Hematopoietic multipotent progenitor cell treated with erythropoietin and hydrocortisone succinate and interleukin-3 and kit ligand, for 17 days (in vitro differentiated cells): ENCODE data around the gene CTSW.

ENCODE experiments used
- DNase-seq: peaks from one replicate; pipeline ENCODE4 v3.0.0-alpha.2; 2015; ENCODE audit warnings: low spot score

Gene CTSW

DNA sequence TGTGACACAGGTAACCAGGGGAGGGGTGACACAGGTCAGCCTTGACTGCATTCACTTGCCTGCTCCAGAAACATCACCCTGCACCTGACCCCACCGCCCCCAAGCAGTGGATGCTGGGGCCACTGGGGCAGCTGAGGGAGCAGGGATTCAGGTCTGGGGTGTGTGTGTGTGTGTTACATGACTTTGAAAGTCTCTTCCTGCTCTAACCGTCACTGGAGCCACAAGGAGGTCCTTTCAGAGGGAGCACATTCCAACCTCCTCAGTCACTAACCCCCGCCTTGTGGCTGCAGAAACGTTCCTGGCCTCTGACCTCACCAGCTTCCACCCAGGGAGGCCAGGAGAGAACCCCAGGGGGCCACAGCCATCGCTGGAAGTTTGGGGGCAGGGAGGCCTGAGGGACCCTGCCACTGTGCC is 23.4 kb downstream of the CTSW start:
- no peak for DNase-seq

DNA sequence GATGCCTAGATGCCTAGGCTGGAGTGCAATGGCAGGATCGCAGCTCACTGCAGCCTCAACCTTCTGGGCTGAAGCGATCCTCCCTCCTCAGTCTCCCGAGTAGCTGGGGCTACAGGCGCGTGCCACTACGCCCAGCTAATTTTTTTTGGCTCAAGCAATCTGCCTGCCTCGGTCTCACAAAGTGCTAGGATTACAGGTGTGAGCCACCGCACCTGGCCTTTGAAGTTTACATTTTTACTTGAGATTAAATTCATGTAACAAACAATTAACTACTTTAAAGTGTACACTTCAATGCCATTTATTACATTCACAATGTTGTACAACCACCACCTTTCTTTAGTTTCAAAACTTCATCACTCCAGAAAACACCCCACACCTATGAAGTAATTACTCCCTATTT is 24.1 kb downstream of the CTSW start:
- DNase-seq = no peak

GRCh38 chr11:65906602-65907001 is 27.0 kb downstream of the CTSW start:
- DNase-seq = peak; percentile 78

- DNase-seq = no peak
Measured at GRCh38 chr11:65907878-65908277, 28.2 kb downstream of the CTSW start.

DNA sequence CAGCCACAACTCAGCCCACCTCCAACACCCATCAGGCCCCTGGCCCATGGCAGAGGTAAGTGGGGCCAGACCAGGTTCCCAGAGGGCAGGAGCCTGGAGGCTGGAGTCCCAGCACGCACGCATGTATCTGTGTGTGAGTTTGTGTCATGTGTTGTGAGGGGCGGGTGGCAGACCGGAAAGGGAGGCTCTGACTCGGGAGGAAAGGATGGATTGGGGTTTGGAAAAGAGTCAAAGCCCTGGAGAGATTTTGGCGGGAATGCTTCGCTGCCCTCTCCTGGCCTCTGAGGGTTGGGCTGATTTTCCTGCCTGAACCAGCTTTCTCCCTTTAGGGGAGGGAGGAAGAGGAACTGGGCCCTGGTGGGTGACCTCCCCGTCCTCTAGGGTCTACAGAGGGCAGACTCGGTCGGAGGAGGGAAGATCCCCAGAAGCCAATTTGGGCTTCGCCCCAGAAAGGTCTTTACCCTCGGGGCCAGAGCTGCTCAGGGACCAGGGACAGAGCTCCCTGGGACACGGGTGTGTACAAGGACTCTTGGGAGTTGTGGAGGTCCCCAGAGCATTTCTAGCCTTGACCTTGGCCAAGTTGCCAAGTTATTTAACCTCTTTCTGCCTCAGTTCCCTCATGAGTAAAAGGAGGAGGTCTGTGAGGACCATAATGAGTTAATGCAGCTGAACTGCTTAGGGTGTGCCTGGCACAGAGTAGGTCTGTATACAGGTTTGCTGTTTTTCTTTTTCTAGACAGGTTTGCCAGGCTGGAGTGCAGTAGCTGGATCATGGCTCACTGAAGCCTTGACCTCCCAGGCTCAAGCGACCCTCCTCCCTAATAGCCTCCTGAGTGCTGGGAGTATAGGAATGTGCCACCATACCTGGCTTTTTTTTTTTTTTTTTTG is 32.3 kb downstream of the CTSW start:
- no peak for DNase-seq

DNA sequence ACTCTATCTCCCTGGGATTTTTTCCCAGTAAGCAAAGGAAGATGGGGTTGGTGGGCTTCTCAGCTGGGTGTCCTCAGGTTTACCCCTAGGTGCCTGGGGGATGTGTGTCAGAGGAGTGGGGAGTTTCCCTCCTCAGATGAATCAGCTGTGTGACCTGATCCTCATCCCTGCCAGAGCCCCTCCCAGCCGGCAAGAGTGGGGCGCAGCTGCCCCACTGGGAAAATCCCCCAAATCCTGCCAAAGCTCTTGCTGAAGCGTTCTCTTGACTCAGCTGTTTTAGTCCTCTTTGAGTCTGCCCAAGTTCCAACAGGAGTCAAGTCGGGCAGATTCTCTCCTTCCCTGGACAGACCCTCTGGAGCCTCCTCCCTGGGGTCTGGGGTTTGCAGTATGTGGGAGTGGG is 33.2 kb downstream of the CTSW start:
- DNase-seq = no peak

GRCh38 chr11:65915101-65915820 is 35.6 kb downstream of the CTSW start:
- no peak for DNase-seq

GRCh38 chr11:65915821-65916251 is 36.2 kb downstream of the CTSW start:
- DNase-seq = peak; percentile 74

GRCh38 chr11:65916391-65916790 is 36.8 kb downstream of the CTSW start:
- DNase-seq = no peak

GRCh38 chr11:65917077-65917433 is 37.4 kb downstream of the CTSW start:
- DNase-seq = no peak

DNA sequence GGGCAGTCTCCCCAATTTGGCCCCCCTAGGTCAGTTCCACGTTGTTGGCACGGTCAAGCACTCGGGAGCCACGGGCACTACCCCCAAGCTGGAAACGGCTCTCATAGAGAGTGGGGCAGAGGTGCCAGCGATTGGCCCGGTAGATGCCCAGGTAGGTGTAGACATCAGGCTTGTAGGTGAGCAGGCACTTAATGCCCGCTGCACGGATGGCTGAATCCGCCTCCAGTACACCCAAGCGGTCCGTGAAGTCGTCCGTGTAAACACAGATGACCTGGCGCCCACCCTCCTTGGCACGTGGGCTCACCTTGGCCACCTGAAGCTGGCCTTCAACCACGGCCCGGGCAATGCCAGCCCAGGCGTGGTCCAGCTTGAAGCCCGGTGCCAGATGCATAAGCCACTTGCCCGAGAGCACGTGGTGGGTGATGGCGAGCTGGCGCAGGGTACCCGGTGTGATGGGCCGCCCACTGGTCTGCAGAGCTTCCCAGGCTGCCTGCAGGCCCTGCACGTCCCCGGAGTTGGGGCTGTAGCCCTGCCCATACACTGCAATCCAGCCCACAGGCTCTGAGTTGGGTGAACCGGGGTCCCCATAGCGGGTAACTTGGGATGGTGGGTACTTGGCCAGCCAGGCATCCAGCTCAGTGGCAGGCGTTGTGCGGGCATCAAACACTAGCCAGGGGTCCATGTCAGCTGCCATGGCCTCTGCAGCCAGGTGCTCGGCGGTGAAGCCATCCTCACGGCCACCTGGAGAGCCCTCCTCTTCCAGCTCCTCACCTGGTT is 38.0 kb downstream of the CTSW start:
- DNase-seq = no peak

GRCh38 chr11:65918211-65919140 is 38.8 kb downstream of the CTSW start, which contains the start of gene C11orf68:
TSS of gene C11orf68 (minus strand) at chr11:65919062. CDS start at chr11:65919031, 31 bp downstream.
- no peak for DNase-seq

DNA sequence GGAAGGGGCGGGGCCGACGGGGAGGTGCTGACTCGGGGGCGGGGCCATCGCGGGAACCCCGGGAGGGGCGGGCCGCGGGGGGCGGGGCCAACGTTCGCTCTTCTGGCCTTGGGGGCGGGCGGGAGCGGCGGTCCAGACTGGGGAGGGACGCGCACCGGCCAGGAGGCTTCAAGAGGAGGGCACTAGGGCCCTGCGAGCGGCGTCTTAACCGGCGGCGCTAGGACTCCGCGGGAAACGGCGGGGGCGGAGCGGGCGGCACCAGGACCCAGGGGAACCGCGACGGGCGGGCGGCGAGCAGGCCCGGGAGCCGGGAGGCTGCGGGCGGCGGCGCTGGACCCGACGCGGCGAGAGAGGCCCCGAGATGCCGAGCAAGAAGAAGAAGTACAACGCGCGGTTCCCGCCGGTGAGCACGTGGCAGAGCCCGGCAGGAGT is 39.5 kb downstream of the CTSW start, which contains the start of gene DRAP1:
DRAP1 (plus strand) TSS at position 286 of the 432 bp plus-strand sequence; CDS start at position 362, 76 bp downstream.
- DNase-seq = peak; percentile 98

GRCh38 chr11:65919573-65920371 is 40.1 kb downstream of the CTSW start:
- DNase-seq = no peak

DNA sequence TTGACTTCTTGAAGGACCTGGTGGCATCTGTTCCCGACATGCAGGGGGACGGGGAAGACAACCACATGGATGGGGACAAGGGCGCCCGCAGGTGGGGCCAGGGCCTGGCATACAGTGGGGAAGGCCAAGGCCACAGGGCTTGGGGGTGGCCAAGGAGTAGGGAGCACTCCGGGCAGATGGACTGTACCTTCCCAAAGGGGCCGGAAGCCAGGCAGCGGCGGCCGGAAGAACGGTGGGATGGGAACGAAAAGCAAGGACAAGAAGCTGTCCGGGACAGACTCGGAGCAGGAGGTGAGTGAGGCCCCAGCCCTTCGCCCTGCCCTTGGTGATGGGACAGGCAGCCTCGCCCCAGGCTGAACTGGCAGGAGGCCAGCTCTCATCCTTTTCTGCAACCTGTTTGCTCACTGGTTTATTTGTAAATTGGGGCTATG is 40.8 kb downstream of the CTSW start:
- DNase-seq = peak; percentile 61

DNA sequence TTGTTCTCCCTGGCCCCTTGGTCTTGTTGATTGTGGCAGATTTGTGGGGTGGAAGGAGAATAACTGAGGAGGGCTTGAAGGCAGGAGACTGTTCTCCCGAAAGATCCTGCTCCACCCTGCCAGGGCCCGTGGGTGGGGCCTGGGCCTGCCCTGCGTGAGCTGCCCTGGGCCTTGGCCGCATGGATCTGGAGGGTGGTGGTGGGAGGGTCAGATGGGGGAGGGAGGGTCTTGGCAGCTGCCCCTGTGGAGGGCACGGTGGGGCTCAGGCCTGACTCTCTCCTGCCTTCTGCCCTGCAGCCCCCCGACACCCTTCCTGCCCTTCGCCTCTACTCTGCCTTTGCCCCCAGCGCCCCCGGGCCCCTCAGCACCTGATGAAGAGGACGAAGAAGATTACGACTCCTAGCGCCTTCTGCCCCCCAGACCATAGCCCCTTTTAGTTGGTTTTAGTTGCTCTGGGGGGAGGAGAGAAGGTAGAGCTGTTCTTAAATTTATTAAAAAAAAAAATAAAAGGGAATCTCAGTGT is 41.5 kb downstream of the CTSW start:
- DNase-seq = no peak

DNA sequence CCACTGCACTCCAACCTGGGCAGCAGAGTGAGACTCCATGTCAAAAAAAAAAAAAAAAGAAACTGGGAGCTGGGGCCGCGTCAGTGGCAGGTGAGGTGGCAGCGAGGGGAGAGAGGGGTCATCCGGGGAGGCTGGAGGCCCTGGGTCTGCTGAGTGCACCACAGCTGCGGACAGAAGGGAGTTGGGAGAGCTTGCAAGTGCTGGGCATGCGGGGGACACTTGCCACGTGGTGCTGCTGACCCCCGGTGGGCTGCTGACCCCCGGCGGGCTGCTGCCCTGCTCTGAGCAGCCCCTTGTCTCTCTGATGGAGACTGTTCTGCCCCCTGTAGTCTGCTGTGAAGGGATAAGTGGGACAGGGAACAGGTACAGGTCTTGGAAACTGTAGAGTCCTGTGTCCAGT is 42.2 kb downstream of the CTSW start:
- DNase-seq = no peak

GRCh38 chr11:65922565-65922964 is 42.9 kb downstream of the CTSW start:
- DNase-seq = no peak

- DNase-seq = no peak
Measured at GRCh38 chr11:65925397-65925796, 45.8 kb downstream of the CTSW start.

DNA sequence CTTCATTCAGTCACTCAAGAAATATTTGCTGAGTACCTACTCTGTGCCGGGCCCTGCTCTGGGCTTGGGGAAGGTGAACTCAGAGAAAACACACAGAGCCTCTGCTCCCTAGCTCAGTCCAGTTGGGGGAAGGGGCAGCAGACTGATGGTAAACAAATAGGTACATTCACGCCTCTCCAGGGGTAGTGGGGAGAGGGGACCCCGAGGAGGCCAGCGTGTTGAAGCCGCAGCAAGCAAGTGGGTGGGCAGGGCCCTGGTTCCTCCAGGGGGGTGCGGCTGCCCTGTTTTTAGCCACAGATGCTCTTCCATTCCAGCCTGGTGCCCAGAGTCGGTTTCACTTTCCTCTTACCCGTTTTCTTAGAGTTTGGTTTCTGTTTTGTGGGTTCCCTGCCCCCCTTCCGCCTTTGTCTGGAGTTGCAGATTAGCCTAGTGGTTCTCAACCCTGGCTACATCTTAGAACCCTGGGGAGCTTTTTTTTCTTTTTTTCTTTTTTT is 48.3 kb downstream of the CTSW start:
- peak; percentile 77 for DNase-seq
